Measurements from ENCODE around the gene PGM1. TPM values are rescaled to one million over a fixed set of nuclear protein-coding genes. Genes with fewer than 3 reads are reported as not detected.
A peak's percentile ranks its signal among the peaks of the same experiment; 100 is the strongest.

Gene PGM1
- total and polyA plus RNA-seq, 7 experiments from 2014 or later, result 11.9 to 57.2 (median 16.8) TPM

GRCh38 chr1:63630238-63630637 lies 37.0 kb downstream of the PGM1 start:
- Mint-ChIP-seq H3K36me3 (peaks cover 10 to 61% (median 25%) of the 10 kb centered on the region in 5 donors), H3K4me3 (no peak overlapping the region), H3K27ac (no peak overlapping the region), H3K27me3 (no peaks in the 10 kb centered on the region), H3K9me3 (no peaks in the 10 kb centered on the region), H3K4me1 (peaks cover 0 to 33% (median 15%) of the 10 kb centered on the region in 7 donors)
- ATAC-seq (no peak), DNase-seq (no peak)
- POLR2A ChIA-PET, result interaction anchor here (0.7 kb wide), 1 partner anchor 17 kb away, joined by 3 read pairs; no protein-coding TSS in a partner anchor
- no peak overlapping the region for H3K27ac ChIP-seq (ENCODE audit: low read depth, low read length)
- intact Hi-C loops (cut with micrococcal nuclease), result no loop called here
- peaks cover 0 to 40% (median 0%) of the 10 kb centered on the region in 3 experiments for H3K36me3 ChIP-seq (ENCODE audit: control insufficient read depth in 2 of 3, insufficient read depth in 3 of 3, low read length in 3 of 3)
- CTCF ChIA-PET, result no interaction called here
- no peaks in the 10 kb centered on the region for H3K9me3 ChIP-seq (ENCODE audit: control insufficient read depth in 2 of 3, low read length in 3 of 3)
- no peaks in the 10 kb centered on the region for H3K27me3 ChIP-seq (ENCODE audit: control insufficient read depth in 2 of 2, insufficient read depth in 2 of 2, low read length in 2 of 2)
- H3K4me3 ChIP-seq (ENCODE audit: low read length), result no peak overlapping the region
- H3K4me1 ChIP-seq (ENCODE audit: control insufficient read depth in 2 of 2, insufficient read depth in 2 of 2, low read length in 2 of 2), result no peaks in the 10 kb centered on the region

- Histone ChIP-seq H3K4me3 (ENCODE audit: low read length) (no peak overlapping the region), H3K27me3 (ENCODE audit: control insufficient read depth in 2 of 2, insufficient read depth in 2 of 2, low read length in 2 of 2) (no peaks in the 10 kb centered on the region), H3K4me1 (ENCODE audit: control insufficient read depth in 2 of 2, insufficient read depth in 2 of 2, low read length in 2 of 2) (no peaks in the 10 kb centered on the region), H3K27ac (ENCODE audit: low read depth, low read length) (no peak overlapping the region), H3K36me3 (ENCODE audit: control insufficient read depth in 2 of 3, insufficient read depth in 3 of 3, low read length in 3 of 3) (peaks cover 0 to 40% (median 0%) of the 10 kb centered on the region in 3 experiments), H3K9me3 (ENCODE audit: control insufficient read depth in 2 of 3, low read length in 3 of 3) (no peaks in the 10 kb centered on the region)
- POLR2A ChIA-PET, result interaction anchor here (0.7 kb wide), 1 partner anchor 17 kb away, joined by 3 read pairs; no protein-coding TSS in a partner anchor
- Mint-ChIP-seq H3K27ac (no peak overlapping the region), H3K27me3 (no peaks in the 10 kb centered on the region), H3K36me3 (peaks cover 10 to 62% (median 25%) of the 10 kb centered on the region in 5 donors), H3K4me1 (peaks cover 0 to 29% (median 11%) of the 10 kb centered on the region in 7 donors), H3K4me3 (no peak overlapping the region), H3K9me3 (no peaks in the 10 kb centered on the region)
- intact Hi-C loops (cut with micrococcal nuclease), result no loop called here
- CTCF ChIA-PET, result no interaction called here
- no peak for DNase-seq
- ATAC-seq, result no peak
These were observed 37.5 kb downstream of the PGM1 start for GRCh38 chr1:63630666-63631065.

- peaks cover 10 to 74% (median 36%) of the 10 kb centered on the region in 5 donors for H3K36me3 Mint-ChIP-seq
- no peaks in the 10 kb centered on the region for H3K27me3 Mint-ChIP-seq
- H3K9me3 ChIP-seq (ENCODE audit: control insufficient read depth in 2 of 3, low read length in 3 of 3), result no peaks in the 10 kb centered on the region
- DNase-seq (no peak), ATAC-seq (no peak)
- H3K27ac Mint-ChIP-seq, result no peak overlapping the region
- no peak overlapping the region for H3K4me3 ChIP-seq (ENCODE audit: low read length)
- H3K36me3 ChIP-seq (ENCODE audit: control insufficient read depth in 2 of 3, insufficient read depth in 3 of 3, low read length in 3 of 3), result peaks cover 0 to 44% (median 0%) of the 10 kb centered on the region in 3 experiments
- intact Hi-C loops (cut with micrococcal nuclease), result no loop called here
- H3K4me3 Mint-ChIP-seq, result no peak overlapping the region
- no peak overlapping the region for H3K27ac ChIP-seq (ENCODE audit: low read depth, low read length)
- H3K4me1 Mint-ChIP-seq, result peaks cover 0 to 21% (median 9%) of the 10 kb centered on the region in 7 donors
- ChIA-PET CTCF (no interaction called here), POLR2A (no interaction called here)
- H3K4me1 ChIP-seq (ENCODE audit: control insufficient read depth in 2 of 2, insufficient read depth in 2 of 2, low read length in 2 of 2), result no peaks in the 10 kb centered on the region
- H3K27me3 ChIP-seq (ENCODE audit: control insufficient read depth in 2 of 2, insufficient read depth in 2 of 2, low read length in 2 of 2), result no peaks in the 10 kb centered on the region
- no peaks in the 10 kb centered on the region for H3K9me3 Mint-ChIP-seq
These were observed 38.9 kb downstream of the PGM1 start for GRCh38 chr1:63632110-63632509.

GRCh38 chr1:63633281-63633680 lies 40.1 kb downstream of the PGM1 start:
- no peak for ATAC-seq
- DNase-seq, result no peak
- Mint-ChIP-seq H3K4me3 (no peak overlapping the region), H3K27me3 (no peaks in the 10 kb centered on the region), H3K36me3 (peaks cover 19 to 73% (median 36%) of the 10 kb centered on the region in 5 donors), H3K4me1 (peaks cover 0 to 13% (median 7%) of the 10 kb centered on the region in 7 donors), H3K27ac (no peak overlapping the region), H3K9me3 (no peaks in the 10 kb centered on the region)
- intact Hi-C loops (cut with micrococcal nuclease), result no loop called here
- H3K9me3 ChIP-seq (ENCODE audit: control insufficient read depth in 2 of 3, low read length in 3 of 3), result no peaks in the 10 kb centered on the region
- H3K27ac ChIP-seq (ENCODE audit: low read depth, low read length), result no peak overlapping the region
- no peaks in the 10 kb centered on the region for H3K27me3 ChIP-seq (ENCODE audit: control insufficient read depth in 2 of 2, insufficient read depth in 2 of 2, low read length in 2 of 2)
- H3K4me1 ChIP-seq (ENCODE audit: control insufficient read depth in 2 of 2, insufficient read depth in 2 of 2, low read length in 2 of 2), result no peaks in the 10 kb centered on the region
- peaks cover 0 to 54% (median 0%) of the 10 kb centered on the region in 3 experiments for H3K36me3 ChIP-seq (ENCODE audit: control insufficient read depth in 2 of 3, insufficient read depth in 3 of 3, low read length in 3 of 3)
- ChIA-PET CTCF (no interaction called here), POLR2A (no interaction called here)
- no peak overlapping the region for H3K4me3 ChIP-seq (ENCODE audit: low read length)

GRCh38 chr1:63634471-63634870 lies 41.3 kb downstream of the PGM1 start:
- no peaks in the 10 kb centered on the region for H3K9me3 ChIP-seq (ENCODE audit: control insufficient read depth in 2 of 3, low read length in 3 of 3)
- Mint-ChIP-seq H3K27me3 (no peaks in the 10 kb centered on the region), H3K27ac (peak overlapping the region in 1 of 9 donors; percentile 29), H3K36me3 (peaks cover 24 to 76% (median 43%) of the 10 kb centered on the region in 5 donors), H3K4me3 (no peak overlapping the region), H3K4me1 (peaks cover 0 to 18% (median 7%) of the 10 kb centered on the region in 7 donors), H3K9me3 (no peaks in the 10 kb centered on the region)
- no peak overlapping the region for H3K27ac ChIP-seq (ENCODE audit: low read depth, low read length)
- intact Hi-C loops (cut with micrococcal nuclease), result no loop called here
- ChIA-PET CTCF (no interaction called here), POLR2A (no interaction called here)
- ATAC-seq (no peak), DNase-seq (no peak)
- H3K4me3 ChIP-seq (ENCODE audit: low read length), result no peak overlapping the region
- no peaks in the 10 kb centered on the region for H3K4me1 ChIP-seq (ENCODE audit: control insufficient read depth in 2 of 2, insufficient read depth in 2 of 2, low read length in 2 of 2)
- H3K36me3 ChIP-seq (ENCODE audit: control insufficient read depth in 2 of 3, insufficient read depth in 3 of 3, low read length in 3 of 3), result peaks cover 0 to 59% (median 0%) of the 10 kb centered on the region in 3 experiments
- no peaks in the 10 kb centered on the region for H3K27me3 ChIP-seq (ENCODE audit: control insufficient read depth in 2 of 2, insufficient read depth in 2 of 2, low read length in 2 of 2)

- ChIA-PET POLR2A (no interaction called here), CTCF (no interaction called here)
- Histone ChIP-seq H3K36me3 (ENCODE audit: control insufficient read depth in 2 of 3, insufficient read depth in 3 of 3, low read length in 3 of 3) (peaks cover 0 to 58% (median 0%) of the 10 kb centered on the region in 3 experiments), H3K27me3 (ENCODE audit: control insufficient read depth in 2 of 2, insufficient read depth in 2 of 2, low read length in 2 of 2) (no peaks in the 10 kb centered on the region), H3K9me3 (ENCODE audit: control insufficient read depth in 2 of 3, low read length in 3 of 3) (no peaks in the 10 kb centered on the region), H3K4me1 (ENCODE audit: control insufficient read depth in 2 of 2, insufficient read depth in 2 of 2, low read length in 2 of 2) (no peaks in the 10 kb centered on the region), H3K4me3 (ENCODE audit: low read length) (no peak overlapping the region), H3K27ac (ENCODE audit: low read depth, low read length) (no peak overlapping the region)
- H3K4me1 Mint-ChIP-seq, result peaks cover 0 to 24% (median 7%) of the 10 kb centered on the region in 7 donors
- H3K9me3 Mint-ChIP-seq, result no peaks in the 10 kb centered on the region
- no peak for DNase-seq
- no peak for ATAC-seq
- H3K27me3 Mint-ChIP-seq, result no peaks in the 10 kb centered on the region
- intact Hi-C loops (cut with micrococcal nuclease), result loop anchor here in 1 of 2 donors (2.0 kb wide), 1 partner anchor 15 kb away; no protein-coding TSS in a partner anchor
- H3K36me3 Mint-ChIP-seq, result peaks cover 24 to 85% (median 39%) of the 10 kb centered on the region in 5 donors
- H3K27ac Mint-ChIP-seq, result no peak overlapping the region
- no peak overlapping the region for H3K4me3 Mint-ChIP-seq
These were observed 42.5 kb downstream of the PGM1 start for GRCh38 chr1:63635681-63636080.

Data from naive thymus-derived CD4-positive, alpha-beta T cell (primary cell).